Epithelial cell of esophagus (primary cell): ENCODE results near the gene ATG4B.
A peak's percentile ranks its signal among the peaks of the same experiment; 100 is the strongest.

ENCODE experiments used
- DNase-seq: peaks from one replicate; pipeline ENCODE4 v3.0.0; 2010; ENCODE audit warnings: low read depth
- H3K4me3 ChIP-seq: 2 replicates; pipeline ENCODE4 v1.5.1; 2011; ENCODE audit warnings: mild to moderate bottlenecking, low read length, control low read depth
- TF ChIP-seq, protein P1 (sequence below): IDR thresholded peaks from 2 replicates; pipeline ENCODE4 v1.5.1; 2011; ENCODE audit warnings: low read depth, mild to moderate bottlenecking, low read length, control low read depth, inconsistent platforms; ENCODE audit not compliant: insufficient read depth; ENCODE audit errors: missing control alignments

ATG4B gene

DNA sequence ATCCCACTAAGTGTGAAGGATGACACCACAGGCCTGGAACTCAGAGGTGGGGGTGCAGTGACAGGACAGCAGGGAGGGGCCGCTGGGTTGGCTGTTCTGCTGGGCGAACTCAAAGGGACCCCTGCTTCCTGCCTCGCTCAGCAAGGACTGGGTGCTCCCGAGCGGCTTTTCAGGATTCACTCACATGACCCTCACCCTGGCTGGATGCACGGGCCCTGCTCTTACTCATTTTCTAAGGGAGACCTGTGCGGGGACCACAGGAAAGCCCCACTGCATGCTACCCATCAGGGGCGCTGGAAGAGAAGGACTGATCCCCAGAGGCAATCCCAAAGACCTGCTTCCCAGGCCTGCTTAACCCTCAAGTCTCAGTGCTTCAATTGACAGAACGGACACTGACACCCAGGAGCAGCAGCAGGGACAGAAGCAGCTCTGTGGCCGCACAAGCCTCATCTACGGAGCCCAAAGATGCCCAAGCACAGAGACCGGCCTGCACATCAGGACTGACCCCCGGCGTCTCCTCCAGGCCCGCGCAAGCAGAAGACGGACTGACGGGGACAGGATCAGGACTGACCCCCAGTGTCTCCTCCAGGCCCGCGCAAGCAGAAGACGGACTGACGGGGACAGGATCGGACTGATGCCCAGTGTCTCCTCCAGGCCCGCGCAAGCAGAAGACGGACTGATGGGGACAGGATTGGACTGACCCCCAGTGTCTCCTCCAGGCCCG, 30.2 kb upstream of the ATG4B start:
- TF ChIP-seq, protein P1, sequence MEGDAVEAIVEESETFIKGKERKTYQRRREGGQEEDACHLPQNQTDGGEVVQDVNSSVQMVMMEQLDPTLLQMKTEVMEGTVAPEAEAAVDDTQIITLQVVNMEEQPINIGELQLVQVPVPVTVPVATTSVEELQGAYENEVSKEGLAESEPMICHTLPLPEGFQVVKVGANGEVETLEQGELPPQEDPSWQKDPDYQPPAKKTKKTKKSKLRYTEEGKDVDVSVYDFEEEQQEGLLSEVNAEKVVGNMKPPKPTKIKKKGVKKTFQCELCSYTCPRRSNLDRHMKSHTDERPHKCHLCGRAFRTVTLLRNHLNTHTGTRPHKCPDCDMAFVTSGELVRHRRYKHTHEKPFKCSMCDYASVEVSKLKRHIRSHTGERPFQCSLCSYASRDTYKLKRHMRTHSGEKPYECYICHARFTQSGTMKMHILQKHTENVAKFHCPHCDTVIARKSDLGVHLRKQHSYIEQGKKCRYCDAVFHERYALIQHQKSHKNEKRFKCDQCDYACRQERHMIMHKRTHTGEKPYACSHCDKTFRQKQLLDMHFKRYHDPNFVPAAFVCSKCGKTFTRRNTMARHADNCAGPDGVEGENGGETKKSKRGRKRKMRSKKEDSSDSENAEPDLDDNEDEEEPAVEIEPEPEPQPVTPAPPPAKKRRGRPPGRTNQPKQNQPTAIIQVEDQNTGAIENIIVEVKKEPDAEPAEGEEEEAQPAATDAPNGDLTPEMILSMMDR: no peak
- no peak overlapping the region for H3K4me3 ChIP-seq
- DNase-seq: no peak

DNA sequence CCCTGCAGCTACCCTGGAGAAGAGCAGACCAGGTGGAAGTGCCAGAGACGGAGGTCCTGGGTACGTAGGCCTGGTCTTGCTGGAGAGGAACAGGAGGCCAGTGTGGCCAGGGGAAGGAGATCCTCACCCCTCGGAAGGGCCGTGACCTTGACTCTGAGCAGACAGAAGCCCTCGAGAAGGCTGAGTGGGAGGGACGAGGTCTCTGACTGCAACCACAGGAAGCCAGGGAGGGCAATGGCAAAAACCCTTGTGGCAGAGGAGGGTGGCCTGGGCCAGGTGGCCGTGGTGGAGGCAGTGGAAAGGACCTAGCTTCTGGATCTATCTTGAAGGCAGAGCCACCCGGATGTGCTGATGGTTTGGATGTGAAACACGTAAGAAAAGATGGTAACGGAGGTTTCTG, 28.6 kb upstream of the ATG4B start:
- TF ChIP-seq, protein P1: no peak
- no peak overlapping the region for H3K4me3 ChIP-seq
- no peak for DNase-seq

DNA sequence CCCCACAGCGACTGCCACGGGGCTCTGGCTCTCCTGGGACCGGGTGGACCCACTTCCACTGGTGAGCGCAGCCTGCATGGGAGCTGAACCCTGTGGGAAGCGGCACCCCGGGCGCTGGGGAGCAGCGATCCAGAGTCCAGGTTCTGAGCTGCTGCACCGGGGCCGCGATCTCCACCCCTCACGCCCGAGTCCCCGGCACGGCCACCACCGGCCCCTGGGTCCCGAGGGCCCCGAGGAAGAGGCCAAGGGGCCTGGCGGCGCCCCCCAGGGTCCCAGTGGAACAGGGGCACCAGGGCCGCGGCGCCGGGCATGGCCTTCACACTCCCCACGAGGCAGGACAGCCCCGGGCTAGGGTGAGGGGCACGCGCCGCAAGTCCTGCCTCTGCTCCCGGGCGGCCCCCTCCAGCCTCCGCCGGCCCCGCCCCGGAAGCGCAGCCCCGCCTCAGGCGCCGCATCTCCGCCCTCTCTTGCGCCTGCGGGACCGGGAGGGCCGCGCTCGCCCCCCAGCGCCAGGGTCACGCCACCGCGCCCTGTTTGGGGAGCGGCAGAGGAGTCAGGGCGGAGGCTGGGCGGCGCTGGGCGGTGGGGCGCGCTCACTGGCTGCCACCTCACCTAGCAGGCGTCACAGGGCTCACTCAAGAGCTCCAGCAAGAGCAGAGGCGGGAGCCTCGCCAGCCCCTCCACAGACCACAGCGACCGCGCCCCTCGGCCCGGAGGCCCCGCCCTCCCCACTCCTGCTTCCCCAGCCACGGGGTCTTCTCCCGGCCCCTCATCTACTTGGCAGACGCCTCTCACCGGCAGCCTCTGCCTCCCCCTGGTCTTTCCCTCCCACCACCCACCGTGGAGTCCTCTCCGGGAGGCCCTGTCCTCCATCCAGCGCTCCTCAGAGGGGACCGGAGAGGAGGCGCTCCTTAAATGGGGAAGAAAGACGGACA, 27.4 kb upstream of the ATG4B start:
- TF ChIP-seq, protein P1: peak; percentile 12
- peak; percentile 91 for DNase-seq
- H3K4me3 ChIP-seq: peak overlapping the region; percentile 46

DNA sequence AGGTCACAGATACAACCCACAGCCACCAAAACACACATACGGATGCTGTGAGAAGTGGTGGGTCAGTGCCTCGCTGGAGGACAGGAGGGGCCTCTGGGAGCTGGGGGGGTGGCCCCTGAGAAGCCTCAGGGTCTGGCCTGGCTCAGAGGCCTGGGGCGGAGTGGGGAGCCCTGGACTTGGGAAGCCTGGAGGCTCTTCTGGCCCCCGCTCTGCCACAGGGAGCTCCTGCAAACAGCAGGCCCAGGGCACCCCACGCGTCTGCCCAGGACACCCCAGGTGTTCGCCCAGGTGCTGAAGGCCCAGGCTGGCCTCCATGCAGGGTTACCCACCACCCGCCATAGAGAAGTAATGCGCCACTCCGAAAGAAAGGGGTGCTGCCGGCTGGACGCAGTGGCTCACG, 26.4 kb upstream of the ATG4B start:
- no peak for DNase-seq
- TF ChIP-seq, protein P1: no peak
- H3K4me3 ChIP-seq: no peak overlapping the region

DNA sequence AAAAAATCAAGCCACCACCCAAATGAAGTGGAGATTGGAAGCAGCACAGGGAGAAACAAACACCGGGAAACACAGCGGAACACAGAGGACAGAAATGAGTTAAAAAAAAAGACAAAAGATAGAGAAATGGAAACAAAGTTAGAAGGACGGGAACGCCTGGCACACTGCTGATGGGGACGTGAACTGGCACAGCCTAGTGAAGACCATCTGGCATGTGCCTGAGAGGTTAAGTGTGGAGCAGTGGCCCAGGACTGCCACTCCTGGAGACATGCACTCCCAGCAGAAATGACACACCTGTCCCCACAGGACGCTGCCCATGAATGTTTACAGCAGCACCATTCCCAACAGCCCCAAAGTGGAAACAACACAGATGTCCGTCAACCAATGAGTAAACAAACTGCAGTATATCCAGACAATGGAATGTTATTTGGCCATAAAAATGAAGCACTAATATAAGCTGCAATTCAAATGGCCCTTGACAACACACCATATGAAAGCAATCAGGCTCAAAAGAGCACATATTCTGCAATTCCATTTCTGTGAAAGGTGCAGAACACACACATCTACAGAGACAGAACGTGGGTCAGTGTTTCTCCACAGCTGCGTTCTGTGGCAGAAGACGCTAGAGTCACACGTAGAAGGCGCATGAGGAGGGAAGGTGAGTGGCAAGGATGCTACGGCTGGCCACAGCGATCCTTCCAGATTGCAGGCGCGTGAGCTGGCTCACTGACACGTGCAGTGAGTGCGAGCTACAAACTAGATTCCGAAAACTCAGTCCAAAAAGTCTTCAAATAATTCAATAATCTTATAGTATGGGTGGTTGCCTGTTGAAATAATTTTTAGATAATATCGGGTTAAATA, 25.1 kb upstream of the ATG4B start:
- TF ChIP-seq, protein P1: no peak
- no peak overlapping the region for H3K4me3 ChIP-seq
- DNase-seq: no peak

DNA sequence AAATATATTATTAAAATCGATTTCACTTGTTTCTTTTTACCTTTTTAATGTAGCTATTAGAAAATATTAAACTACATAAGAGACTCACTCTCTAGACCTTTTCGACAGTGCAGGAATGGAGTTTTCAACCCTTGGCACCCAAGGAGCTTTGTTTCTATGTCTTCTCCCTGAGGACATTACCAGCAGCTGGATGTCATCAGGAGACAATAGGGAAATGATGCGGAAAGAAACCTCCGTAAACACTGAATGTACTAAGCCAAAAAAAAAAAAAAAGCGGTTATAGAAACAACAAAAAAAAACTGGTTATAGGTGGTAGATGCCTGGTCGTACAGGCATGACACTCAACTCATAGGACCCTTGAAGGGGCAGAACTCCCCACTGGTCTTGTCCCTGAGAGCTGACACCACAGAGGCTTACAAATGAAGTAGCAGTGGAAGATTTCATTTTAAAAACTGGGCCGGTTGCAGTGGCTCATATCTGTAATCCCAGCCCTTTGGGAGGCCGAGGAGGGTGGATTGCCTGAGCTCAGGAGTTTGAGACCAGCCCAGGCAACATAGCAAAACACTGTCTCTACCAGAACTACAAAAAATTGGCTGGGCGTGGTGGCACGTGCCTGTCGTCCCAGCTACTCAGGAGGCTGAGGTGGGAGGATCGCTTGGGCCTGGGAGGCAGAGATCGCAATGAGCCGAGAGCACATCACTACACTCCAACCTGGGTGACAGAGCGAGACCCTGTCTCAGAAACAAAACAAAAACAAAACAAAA, 24.3 kb upstream of the ATG4B start:
- H3K4me3 ChIP-seq: no peak overlapping the region
- DNase-seq: no peak
- TF ChIP-seq, protein P1: no peak
